Fibroblast of lung (primary cell): ENCODE data around the gene MBD3L2B.
"Not testable (repeated sequence)": the region's sequence is repeated elsewhere in the genome, so short reads cannot be mapped to it uniquely, and the experiment has no call there.

Experiments used
- EZH2 ChIP-seq: IDR thresholded peaks from 2 replicates; pipeline ENCODE4 v1.5.1; 2012; ENCODE audit warnings: low read length, control low read depth, mild to moderate bottlenecking; ENCODE audit errors: missing control alignments
- TF ChIP-seq, protein P1 (sequence below), 2 donors: IDR thresholded peaks in 1 of 2; conservative IDR thresholded peaks in 1 of 2; 1 replicate in 1 of 2; 2 replicates in 1 of 2; pipeline ENCODE4 v1.5.1; 2011 to 2012; ENCODE audit warnings: low read length in 2 of 2, control low read depth in 1 of 2, inconsistent platforms in 1 of 2, low read depth in 1 of 2, mild to moderate bottlenecking in 1 of 2

DNA sequence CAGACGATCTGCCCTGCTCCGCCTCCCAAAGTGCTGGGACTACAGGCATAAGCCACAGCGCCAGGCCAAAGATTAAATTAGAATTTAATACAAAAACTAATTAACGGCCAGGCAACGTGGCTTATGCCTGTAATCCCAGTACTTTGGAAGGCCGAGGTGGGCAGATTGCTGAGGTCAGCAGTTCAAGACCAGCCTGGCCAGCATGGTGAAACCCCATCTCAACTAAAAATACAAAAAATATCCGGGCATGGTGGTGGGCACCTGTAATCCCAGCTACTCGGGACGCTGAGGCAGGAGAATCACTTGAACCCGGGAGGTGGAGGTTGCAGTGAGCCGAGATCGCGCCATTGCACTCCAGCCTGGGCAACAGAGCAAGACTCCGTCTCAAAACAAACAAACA is 34.4 kb upstream of the MBD3L2B start:
- TF ChIP-seq, protein P1, sequence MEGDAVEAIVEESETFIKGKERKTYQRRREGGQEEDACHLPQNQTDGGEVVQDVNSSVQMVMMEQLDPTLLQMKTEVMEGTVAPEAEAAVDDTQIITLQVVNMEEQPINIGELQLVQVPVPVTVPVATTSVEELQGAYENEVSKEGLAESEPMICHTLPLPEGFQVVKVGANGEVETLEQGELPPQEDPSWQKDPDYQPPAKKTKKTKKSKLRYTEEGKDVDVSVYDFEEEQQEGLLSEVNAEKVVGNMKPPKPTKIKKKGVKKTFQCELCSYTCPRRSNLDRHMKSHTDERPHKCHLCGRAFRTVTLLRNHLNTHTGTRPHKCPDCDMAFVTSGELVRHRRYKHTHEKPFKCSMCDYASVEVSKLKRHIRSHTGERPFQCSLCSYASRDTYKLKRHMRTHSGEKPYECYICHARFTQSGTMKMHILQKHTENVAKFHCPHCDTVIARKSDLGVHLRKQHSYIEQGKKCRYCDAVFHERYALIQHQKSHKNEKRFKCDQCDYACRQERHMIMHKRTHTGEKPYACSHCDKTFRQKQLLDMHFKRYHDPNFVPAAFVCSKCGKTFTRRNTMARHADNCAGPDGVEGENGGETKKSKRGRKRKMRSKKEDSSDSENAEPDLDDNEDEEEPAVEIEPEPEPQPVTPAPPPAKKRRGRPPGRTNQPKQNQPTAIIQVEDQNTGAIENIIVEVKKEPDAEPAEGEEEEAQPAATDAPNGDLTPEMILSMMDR (conservative IDR thresholded peaks at IDR 0.05 in 1 of 2, IDR thresholded peaks at IDR 0.05 in 1 of 2; ENCODE audit: low read depth in 1 of 2, low read length in 2 of 2): not testable (repeated sequence)
- not testable (repeated sequence) for TF ChIP-seq EZH2
